ENCODE data around the gene TBC1D8B.
A peak's percentile ranks its signal among the peaks of the same experiment; 100 is the strongest.
"Not testable (repeated sequence)": the region's sequence is repeated elsewhere in the genome, so short reads cannot be mapped to it uniquely, and the experiment has no call there.

Gene TBC1D8B

DNA sequence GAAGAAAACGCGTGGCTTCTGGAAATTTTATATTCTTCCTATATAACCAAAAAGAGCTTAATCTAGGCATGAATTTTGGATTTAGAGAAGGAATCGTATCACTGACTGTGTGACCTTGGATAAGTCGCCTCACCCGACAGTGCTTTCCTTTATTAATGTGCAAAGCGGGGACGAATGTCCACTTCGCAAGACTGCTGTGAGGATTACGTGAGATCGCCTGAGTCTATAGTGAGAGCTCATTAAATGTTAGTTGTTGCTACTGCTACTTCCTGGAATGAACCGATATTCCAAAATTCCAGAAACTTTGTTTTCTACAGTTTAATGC is 448 bp upstream of the TBC1D8B start:
- TF ChIP-seq, protein P1, sequence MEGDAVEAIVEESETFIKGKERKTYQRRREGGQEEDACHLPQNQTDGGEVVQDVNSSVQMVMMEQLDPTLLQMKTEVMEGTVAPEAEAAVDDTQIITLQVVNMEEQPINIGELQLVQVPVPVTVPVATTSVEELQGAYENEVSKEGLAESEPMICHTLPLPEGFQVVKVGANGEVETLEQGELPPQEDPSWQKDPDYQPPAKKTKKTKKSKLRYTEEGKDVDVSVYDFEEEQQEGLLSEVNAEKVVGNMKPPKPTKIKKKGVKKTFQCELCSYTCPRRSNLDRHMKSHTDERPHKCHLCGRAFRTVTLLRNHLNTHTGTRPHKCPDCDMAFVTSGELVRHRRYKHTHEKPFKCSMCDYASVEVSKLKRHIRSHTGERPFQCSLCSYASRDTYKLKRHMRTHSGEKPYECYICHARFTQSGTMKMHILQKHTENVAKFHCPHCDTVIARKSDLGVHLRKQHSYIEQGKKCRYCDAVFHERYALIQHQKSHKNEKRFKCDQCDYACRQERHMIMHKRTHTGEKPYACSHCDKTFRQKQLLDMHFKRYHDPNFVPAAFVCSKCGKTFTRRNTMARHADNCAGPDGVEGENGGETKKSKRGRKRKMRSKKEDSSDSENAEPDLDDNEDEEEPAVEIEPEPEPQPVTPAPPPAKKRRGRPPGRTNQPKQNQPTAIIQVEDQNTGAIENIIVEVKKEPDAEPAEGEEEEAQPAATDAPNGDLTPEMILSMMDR (IDR thresholded peaks at IDR 0.05; ENCODE audit: low read depth, low read length): no peak
- H3K4me3 ChIP-seq (ENCODE audit: low read depth, low read length): peak overlapping the region; percentile 70

DNA sequence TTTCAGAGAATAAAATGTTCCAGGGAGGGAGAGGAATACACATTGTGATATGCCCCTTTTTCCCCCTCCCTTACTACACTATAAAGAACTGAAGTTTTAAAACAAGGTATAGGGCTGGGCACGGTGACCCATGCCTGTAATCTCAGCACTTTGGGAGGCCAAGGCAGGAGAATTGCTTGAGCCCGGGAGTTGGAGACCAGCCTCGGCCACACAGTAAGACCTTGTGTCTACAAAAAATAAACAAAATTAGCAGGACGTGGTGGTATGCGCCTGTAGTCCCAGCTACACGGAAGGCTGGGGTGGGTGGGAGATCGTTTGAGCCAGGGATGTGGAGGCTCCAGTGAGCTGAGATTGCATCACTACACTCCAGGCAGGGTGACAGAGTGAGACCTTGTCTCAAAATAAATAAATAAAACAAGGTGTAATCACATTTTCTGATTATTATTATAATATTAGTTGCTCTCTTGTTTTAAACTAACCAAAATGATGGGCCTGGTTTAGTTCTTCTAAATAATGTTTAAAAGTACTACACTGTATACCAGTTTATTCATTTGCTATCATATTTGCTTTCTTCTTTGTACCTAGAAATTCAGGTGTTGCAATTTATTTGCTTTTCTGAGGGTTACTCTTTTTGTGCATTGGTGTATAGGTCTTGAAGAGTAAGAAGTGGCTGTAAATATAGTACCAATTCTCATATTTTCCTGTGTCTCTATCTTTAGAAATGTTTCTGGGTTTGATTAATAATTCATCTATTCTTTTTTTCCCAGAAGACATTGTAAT is 8.8 kb downstream of the TBC1D8B start:
- TF ChIP-seq, protein P1 (IDR thresholded peaks at IDR 0.05; ENCODE audit: low read depth, low read length): no peak
- no peak overlapping the region for H3K4me3 ChIP-seq (ENCODE audit: low read depth, low read length)

DNA sequence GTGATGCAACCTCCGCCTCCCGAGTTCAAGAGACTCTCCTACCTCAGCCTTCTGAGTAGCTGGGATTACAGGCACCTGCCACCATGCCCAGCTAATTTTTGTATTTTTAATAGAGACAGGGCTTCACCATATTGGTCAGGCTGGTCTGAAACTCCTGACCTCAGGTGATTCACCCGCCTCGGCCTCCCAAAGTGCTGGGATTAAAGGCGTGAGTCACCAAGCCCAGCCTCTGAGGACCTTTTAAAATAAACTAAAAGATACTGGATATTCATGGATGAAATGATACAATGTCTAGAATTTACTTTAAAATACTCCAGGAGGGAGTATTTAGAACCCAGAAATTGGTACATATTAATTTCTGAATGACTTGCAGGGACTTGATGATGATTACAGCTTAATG is 10.5 kb downstream of the TBC1D8B start:
- H3K4me3 ChIP-seq (ENCODE audit: low read depth, low read length): not testable (repeated sequence)

DNA sequence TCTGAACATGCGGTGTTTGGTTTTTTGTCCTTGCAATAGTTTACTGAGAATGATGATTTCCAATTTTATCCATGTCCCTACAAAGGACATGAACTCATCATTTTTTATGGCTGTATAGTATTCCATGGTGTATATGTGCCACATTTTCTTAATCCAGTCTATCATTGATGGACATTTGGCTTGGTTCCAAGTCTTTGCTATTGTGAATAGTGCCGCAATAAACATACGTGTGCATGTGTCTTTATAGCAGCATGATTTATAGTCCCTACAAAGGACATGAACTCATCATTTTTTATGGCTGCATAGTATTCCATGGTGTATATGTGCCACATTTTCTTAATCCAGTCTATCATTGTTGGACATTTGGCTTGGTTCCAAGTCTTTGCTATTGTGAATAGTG is 11.6 kb downstream of the TBC1D8B start:
- not testable (repeated sequence) for H3K4me3 ChIP-seq (ENCODE audit: low read depth, low read length)

DNA sequence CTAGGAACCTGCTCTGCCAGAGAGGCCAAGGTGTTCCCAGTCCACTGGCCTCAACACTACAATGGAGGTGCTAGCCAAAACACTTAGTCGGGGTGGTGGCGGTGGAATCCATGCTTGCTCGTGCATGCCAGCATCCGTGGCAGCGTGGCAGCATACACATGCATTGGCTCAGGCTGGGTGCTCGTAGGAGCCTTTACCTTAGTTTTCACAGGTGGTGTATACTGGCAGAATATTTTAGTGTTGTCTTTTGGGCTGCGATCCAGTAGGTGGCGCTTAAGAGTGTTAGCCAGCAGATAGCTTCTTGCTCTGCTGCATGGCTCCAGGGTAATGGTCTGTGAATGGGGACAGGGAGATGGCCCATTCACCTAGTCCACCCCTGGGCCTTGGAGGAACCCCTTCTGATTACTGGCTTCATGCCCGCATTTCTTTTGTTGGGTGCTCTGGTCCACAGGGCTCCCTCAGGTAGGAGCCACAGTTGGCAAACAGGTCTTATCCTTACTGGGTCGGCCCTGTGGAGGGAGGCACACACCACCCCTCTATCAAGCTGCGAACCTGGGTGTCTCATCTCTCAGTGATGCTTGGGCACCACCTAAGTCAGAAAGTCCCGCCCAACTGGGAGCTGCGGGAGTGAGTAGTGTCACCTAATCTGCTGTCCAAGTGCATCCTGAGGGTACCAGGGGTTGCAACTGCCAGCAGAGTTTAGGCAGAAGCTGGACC is 60.7 kb downstream of the TBC1D8B start:
- H3K4me3 ChIP-seq (ENCODE audit: low read depth, low read length): no peak overlapping the region
- TF ChIP-seq, protein P1 (IDR thresholded peaks at IDR 0.05; ENCODE audit: low read depth, low read length): peak; percentile 56

DNA sequence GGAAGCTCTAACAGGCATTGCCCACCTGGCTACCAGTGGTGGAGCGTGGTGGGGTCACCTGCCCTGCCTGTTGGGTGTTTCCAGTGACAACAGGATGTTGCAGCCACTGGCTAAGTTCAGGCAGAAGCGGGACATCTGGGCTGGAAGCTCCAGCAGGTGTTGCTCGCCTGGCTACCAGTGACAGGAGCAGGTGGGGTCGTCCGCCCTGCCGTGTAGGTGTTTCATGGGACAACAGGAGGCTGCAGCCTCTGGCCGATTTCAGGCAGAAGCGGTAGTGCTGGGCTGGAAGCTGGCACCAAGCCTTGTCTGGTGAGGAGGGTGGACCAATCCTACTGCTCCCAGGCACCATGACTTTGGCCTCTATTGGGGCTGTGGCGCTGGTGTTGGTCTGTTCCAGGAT is 61.2 kb downstream of the TBC1D8B start:
- TF ChIP-seq, protein P1 (IDR thresholded peaks at IDR 0.05; ENCODE audit: low read depth, low read length): no peak
- no peak overlapping the region for H3K4me3 ChIP-seq (ENCODE audit: low read depth, low read length)

DNA sequence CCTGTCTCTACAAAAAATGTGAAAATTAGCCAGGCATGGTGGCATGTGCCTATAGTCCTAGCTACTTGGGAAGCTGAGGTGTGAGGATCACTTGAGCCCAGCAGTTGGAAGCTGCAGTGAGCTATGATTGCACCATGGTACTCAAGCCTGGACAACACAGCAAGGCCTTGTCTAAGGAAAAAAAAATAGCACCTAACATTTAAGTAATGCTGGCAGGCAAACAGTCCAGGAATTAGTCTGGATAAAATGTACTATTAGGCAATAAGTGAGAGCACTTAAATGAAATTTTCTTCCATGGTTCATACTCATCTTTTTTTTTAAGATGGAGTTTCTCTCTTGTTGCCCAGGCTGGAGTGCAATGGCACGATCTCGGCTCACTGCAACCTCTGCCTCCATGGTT is 70.3 kb downstream of the TBC1D8B start:
- H3K4me3 ChIP-seq (ENCODE audit: low read depth, low read length): not testable (repeated sequence)

DNA sequence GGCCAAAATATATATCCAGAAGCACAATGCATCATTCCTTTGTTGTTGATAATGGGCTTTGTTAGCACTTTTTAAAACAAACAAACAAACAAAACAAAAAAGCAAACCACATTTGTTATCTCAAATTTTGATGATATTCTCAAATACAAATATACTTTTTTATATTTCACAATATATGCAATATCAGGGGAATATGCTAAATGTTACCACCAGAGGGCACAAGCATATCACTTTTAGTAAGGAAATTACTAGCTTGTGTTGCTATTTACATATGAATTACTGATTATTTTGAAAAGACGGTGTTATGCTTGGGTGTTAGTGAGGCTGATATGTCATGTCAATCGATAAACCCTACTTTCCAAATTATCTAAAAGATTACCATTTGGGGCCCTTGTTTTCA is 71.6 kb downstream of the TBC1D8B start:
- TF ChIP-seq, protein P1 (IDR thresholded peaks at IDR 0.05; ENCODE audit: low read depth, low read length): peak; percentile 19; the same call in 1 of the 2 replicates
- no peak overlapping the region for H3K4me3 ChIP-seq (ENCODE audit: low read depth, low read length)

DNA sequence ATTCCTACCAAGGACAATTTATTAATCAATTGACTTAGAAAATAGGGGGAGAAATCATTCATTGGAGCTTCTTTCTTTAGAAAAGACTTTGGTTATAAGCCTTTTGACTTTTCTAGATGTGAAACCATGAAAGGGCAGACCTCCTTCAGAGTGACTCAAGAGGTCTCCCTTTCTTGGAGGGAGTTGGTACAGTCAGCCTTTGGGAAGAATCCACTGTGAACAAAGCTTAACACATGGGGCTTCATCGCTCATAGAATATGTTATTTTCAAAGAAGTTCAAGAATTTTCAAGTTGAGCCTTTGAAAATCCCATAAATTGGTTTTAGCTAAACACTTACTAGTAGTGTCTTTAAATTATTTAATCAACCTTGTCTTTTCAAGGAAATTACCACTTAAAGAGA is 72.7 kb downstream of the TBC1D8B start:
- TF ChIP-seq, protein P1 (IDR thresholded peaks at IDR 0.05; ENCODE audit: low read depth, low read length): no peak
- H3K4me3 ChIP-seq (ENCODE audit: low read depth, low read length): no peak overlapping the region

Measured in WI38 (cell line).